GM21526 (cell line): Measurements from ENCODE around the gene GIPR.
"Not testable (repeated sequence)": the region's sequence is repeated elsewhere in the genome, so short reads cannot be mapped to it uniquely, and the experiment has no call there.

Experiments used
- ATAC-seq: cut with Tn5 transposase; IDR thresholded peaks from one replicate; pipeline ENCODE4 v1.9.1; 2021; ENCODE audit warnings: moderate library complexity; ENCODE audit not compliant: unreplicated experiment, low FRiP score

The GIPR gene, protein sequence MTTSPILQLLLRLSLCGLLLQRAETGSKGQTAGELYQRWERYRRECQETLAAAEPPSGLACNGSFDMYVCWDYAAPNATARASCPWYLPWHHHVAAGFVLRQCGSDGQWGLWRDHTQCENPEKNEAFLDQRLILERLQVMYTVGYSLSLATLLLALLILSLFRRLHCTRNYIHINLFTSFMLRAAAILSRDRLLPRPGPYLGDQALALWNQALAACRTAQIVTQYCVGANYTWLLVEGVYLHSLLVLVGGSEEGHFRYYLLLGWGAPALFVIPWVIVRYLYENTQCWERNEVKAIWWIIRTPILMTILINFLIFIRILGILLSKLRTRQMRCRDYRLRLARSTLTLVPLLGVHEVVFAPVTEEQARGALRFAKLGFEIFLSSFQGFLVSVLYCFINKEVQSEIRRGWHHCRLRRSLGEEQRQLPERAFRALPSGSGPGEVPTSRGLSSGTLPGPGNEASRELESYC

GRCh38 chr19:45667620-45668341, at the start of gene GIPR:
Gene GIPR (plus strand): TSS chr19:45668221. CDS start chr19:45669521, 1,300 bp downstream.
- ATAC-seq: no peak

DNA sequence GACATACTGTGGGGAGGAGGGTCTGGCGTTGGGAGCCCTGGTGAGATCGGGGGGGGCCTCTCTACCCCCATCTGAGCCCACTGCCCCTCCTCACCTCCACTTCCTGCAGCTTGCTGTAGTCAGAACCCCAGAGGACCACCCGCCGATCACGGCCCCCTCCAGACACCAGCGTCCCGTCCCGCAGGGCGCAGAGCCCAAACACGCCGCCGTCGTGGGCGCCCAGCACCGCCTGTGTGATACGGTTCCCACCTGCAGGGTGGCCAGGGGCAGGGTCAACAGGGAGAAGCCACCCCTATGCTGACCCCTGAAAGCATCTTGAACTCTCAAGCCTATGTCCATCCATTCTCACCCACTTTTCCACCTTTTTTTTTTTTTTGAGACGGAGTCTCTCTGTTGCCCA, 46.6 kb upstream of the GIPR start:
- ATAC-seq: no peak

DNA sequence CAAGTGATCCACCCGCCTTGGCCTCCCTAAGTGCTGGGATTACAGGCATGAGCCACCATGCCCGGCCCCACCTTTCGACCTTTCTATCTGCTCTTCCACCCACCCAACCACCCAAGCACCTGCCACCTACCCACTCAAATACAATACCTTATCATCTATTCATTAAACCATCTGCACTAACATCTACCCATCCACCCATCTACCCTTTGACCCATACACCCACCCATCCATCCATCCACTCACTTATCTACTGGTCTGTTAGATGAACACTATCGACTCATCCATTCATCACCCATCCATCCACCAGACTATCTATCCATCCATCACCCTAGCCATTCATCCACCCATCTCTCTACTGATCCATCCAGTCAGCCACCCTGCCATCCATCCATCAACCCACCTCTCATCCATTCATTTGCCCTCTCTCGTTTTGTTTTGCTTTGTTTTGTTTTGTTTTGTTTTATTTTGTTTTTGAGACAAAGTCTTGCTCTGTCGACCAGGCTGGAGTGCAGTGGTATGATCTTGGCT, 46.0 kb upstream of the GIPR start:
- ATAC-seq: no peak

DNA sequence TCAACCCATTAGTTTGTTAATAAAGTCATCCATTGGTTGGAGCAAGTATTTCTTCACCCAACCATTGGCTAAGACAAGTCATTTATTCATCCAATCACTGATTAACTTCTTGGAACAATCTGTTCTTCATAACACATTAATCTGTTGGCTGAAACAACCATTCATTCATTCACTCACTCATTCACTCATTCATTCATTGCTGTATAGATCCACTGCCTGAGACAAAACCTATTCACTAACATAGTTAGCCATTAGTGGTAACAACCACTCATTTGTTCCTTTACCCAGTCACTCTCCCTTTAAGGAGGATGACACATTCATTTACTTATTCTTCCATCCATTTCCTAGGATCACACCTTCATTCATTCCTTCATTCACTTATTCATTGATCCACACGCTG, 44.0 kb upstream of the GIPR start:
- ATAC-seq: no peak

GRCh38 chr19:45628219-45628618, 39.8 kb upstream of the GIPR start:
- not testable (repeated sequence) for ATAC-seq

DNA sequence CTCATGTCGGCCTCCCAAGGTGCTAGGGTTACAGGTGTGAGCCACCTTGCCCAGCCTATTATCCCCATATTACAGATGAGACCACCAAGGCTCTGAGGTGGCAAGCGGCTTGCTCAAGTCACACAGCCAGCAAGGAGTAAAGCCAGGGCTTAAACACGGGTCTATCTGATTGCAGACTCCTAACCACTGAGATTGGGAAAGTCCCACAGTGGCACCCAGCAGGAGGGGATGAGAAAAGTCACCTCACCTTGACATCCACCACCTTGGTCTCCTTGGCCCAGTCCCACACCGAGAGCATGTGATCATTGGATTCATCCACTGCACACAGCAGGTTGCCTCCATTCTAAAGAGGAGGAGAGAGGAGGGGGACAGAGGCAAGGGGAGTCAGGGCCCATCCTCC, 38.3 kb upstream of the GIPR start:
- no peak for ATAC-seq

DNA sequence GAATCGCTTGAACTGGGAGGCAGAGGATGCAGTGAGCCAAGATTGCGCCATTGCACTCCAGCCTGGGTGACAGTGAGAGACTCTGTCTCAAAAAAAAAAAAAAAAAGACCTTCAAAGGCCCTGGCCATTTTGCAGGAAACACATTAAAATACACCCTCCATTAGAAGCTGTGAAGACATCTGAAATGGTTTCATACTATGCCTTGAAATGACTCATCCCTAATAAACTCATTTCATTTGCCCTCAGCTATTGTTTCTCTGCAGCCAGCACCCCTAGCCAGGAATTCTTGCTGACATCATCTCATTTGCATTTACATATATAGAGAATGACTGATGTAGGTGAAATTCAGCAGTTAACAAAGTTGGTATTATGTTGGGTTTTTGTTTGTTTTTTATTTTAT, 37.6 kb upstream of the GIPR start:
- ATAC-seq: no peak

- ATAC-seq: no peak
These were observed 35.4 kb upstream of the GIPR start for GRCh38 chr19:45632468-45633196.

DNA sequence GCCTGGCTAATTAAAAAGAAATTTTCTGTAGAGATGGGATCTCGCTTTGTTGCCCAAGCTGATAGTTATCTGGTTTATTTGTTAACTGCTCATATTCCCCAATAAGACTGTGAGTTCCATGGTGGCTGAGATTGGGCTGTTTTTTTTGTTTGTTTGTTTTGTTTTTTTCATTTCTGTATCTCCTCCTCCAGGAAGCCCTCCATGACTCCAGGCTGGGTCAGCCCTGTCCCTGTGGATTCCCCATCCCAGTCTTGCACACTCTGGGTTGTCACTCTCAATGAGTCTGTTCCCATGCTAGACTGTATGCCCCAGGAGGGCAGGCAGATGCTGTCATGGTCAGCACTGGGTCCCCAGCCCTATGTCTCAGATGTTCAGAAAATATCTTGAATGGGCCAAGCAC, 31.7 kb upstream of the GIPR start:
- ATAC-seq: no peak

DNA sequence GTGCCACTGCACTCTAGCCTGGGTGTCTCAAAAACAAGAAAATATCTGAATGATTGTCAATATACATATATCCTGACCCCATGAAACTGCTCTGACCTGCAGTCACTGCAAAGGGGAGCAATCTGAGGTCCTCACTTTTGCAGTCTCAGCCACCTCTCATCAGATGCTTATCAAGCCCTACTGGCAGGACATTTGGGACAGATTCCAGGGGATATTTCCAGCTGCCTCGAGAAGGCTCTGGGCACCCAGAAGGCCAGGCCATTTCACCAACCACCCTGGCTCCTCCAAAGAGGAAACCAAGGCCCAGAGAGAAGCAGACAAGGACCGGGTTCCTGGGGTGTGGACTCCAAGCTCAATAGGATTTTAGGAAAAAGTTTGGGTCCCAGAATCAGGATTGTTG, 31.1 kb upstream of the GIPR start:
- ATAC-seq: no peak

DNA sequence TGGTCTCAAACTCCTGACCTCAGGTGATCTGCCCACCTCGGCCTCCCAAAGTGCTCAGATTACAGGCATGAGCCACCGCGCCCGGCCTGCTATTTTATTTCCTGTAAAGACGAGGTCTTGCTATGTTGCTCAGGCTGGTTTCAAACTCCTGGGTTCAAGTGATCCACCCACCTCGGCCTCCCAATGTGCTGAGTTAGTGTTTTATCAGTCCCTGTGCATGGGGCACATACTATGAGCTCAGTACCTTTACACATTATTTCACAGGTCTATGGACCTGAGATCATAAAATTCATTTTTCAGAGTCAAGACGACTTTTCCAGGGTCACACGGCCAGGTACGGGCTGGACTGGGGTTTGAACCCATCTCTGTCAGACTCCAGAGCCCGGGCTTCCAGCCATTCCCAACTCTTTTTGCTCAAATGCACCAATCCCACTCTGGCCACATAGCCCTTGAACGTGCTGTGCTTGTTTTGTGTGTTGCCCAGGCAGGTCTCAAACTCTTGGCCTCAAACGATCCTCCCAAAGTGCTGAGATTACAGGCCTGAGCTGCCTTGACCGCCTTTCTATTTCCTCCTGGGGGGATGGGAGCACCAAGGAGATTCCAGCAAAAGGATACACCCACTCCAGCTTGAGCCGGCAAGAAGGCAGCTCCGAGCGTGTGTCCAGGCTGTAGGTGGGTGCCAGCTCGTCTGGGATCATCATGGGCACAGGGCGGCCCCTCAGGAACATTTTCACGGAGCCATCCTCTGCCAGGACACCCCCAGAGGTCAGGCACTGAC, 29.9 kb upstream of the GIPR start:
- ATAC-seq: no peak

DNA sequence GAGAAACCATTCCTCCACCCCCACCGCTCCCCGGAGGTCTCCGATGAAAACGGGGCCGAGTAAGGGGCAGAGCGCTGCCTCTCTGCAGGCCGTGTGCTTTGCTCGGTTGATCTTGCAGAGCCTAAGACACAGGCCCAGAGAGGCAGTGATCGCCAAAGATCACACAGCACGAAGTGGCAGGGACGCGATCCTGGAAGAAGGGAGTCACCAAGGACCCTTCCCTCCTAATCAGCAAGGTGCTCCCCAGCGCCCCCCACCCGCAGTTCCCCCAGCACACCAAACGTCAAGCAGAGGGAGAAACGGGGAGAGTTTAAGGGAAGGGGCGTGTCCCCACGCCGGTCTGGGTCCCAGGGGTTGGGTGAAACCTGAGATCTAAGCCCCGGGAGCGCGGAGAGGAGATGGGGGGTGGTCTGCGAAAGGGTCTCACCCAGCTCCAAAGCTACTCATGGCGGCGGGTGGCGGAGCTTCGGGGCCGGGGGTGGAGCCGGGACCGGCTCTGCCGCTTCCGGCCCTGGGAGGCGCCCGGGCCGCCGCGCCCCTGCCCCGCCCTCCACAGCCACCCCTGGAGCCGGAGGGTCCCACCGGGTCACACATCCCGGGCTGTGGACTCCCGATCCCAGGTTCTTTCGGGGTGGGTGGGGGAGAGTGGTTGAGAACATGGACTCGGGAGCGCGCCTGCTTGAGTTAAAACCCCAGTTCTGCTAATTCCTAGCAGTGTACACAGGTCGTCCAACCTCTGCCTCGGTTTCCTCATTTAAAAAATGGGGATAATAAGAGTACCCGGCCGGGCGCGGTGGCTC, 28.9 kb upstream of the GIPR start, which contains the start of gene EML2:
TSS of gene EML2 (minus strand) at position 468 of the 800 bp plus-strand sequence. CDS start at position 447, 21 bp downstream.
- ATAC-seq: no peak

DNA sequence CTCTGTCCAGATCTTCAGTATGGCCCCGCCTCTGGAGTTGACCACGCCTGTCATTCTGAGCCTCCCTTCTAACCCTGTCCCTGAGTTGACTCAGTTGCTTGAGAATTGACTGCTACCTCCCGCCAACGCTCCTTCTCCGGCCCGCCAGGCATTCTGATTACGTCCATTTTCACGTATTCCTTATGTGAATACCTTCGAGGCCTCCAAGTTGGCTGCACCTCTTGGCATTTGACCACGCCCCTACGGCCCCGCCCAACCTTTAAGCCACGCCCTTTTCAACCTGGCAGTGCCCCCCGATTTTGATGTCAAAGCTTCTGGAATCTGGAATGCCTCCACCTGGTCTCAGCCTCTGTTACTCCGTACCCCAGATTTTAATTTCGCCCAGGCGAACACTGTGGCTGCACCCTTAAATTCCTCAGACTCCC, 27.2 kb upstream of the GIPR start:
- ATAC-seq: no peak

DNA sequence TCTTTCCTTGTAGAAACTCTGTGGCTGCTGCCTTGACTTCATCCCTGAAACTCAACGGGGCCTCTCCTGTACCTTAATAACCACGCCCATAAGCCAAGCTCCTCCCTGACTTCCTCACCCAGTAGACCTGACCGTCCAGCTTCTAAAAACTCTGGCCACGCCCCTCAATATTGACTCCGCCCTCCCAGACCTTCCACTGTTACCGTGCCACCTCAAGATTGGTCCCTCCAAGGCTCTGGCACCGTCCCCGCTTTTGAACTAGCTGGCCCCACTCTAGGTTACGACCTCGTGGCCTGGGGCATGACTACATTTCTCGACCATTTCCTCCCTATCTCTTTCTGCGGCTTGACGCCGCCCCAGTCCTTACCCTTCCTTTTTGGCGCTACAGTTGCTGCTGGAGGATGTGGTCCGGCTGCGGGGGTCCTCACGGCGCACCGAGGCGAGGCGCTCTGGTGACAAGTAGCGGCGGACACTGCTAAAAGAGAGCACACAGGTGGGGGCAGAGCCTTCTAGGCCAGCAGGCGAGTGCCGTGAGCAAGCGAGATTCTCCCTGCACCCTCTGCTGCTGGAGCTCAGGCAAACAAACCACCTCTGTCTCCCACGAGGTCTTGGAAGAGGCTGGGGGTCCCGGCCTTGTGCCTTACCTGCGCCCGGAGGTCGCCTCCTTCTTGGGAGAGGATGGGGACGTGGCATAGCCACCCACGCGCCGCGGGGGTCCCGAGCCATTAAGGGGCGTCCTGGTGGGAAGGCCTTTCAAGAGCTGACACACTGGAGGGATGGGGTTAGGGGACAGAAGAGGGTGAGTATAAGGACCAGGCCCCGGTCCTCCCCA, 26.5 kb upstream of the GIPR start:
- peak; percentile 31 for ATAC-seq

DNA sequence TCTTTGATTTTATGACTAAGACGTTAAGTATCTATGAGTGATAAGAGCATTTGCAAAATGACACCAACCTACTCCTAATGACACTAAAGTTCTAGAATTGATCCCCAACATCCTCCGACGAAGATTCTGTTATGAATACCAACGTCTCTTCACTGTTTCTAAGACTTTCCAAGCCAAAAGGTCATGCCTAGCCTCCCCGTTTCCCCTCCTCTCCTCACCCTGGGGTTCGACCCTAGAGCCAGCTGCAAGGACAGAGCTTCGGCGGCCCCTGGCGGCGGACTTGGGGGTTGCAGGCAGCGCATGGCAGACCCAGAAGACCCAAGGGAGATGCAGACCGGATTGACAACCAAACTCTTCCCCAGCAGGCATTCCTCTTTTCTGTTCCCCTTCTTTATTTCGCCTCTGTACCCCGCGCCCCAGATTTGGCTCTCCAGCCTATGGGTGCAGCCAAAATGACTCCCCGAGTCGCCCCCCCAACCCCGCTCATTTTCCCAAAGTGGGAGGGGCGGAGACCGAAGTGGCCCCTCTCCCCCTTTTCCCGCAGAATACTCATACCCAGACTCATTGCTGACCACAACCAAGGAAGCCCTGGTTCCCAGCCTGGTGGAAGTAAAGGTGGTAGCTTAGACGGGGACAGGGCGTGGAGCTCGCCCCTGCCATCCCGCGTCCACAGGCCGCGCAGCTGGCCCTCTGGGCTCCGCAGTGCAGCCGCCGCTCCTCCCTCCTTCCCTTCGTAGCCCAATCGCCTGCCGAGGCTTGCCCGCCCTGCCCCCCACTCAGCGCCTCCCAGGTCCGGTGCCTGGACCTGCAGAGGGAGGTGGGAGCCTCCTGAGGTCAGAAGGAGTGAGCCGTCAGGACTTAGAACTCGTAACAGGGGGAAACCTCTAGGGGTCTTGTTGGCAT, 24.7 kb upstream of the GIPR start:
- peak; percentile 27 for ATAC-seq

- no peak for ATAC-seq
These were observed 23.9 kb upstream of the GIPR start for GRCh38 chr19:45643927-45644771.
